Mammary epithelial cell (primary cell): ENCODE data around the gene DYSF.

Source experiments
- CTCF ChIP-seq, 2 donors: IDR thresholded peaks in 1 of 2; conservative IDR thresholded peaks in 1 of 2; 2 replicates each; pipeline ENCODE4 v1.5.1; 2011 to 2012; ENCODE audit warnings: inconsistent platforms in 2 of 2, low read length in 2 of 2, mild to moderate bottlenecking in 2 of 2, control low read depth in 1 of 2, low read depth in 1 of 2; ENCODE audit not compliant: insufficient read depth in 1 of 2; ENCODE audit errors: extremely low read depth in 1 of 2
- EZH2 ChIP-seq: IDR thresholded peaks from 2 replicates; pipeline ENCODE4 v1.6.1; 2012; ENCODE audit warnings: low read length, inconsistent platforms, borderline replicate concordance

DNA sequence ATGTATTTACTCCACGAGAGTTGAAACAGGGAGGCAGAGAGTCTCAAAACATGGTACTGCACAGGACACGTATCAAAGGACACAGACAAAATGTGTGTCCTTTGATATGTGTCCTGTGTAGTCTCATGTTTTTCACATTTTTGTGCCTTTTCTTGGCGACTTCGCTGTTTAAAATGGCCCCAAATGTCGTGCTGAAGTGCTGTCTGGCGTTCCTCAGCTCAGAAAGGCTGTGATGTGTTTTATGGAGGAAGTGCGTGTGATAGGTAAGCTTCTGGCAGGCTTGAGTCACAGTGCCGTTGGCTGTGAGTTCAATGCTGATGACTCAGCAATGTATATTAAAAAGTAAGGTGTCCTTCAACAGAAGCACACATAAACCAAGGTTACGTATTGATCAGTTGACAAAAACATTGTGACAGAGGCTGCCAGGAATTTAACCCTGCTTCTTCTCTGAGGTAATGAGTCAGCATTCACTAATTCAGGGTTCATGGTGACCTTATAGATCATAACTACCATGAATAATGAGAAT, 78.2 kb downstream of the DYSF start:
- TF ChIP-seq CTCF (conservative IDR thresholded peaks at IDR 0.05 in 1 of 2, IDR thresholded peaks at IDR 0.05 in 1 of 2; ENCODE audit: extremely low read depth in 1 of 2, insufficient read depth in 1 of 2, low read depth in 1 of 2, low read length in 2 of 2) (no peak), EZH2 (no peak)
